H9 (cell line): ENCODE data around the gene CDKAL1. TPM values are rescaled to one million over a fixed set of nuclear protein-coding genes. Genes with fewer than 3 reads are reported as not detected.

Source experiments
- DNase-seq: peaks from one replicate; pipeline ENCODE4 v3.0.0-alpha.2; 2017
- H2AFZ ChIP-seq: one replicate; pipeline ENCODE4 v1.6.1; 2013; ENCODE audit warnings: mild to moderate bottlenecking, low read length, control low read depth, moderate library complexity
- H2AK5ac ChIP-seq: 2 replicates; pipeline ENCODE4 v1.6.1; 2013; ENCODE audit warnings: low read length, control low read depth, mixed read lengths; ENCODE audit not compliant: insufficient read length
- H2BK120ac ChIP-seq: one replicate; pipeline ENCODE4 v1.6.1; 2013; ENCODE audit warnings: low read depth, mild to moderate bottlenecking, low read length, control low read depth, inconsistent platforms; ENCODE audit not compliant: poor library complexity, severe bottlenecking
- H2BK12ac ChIP-seq: 2 replicates; pipeline ENCODE4 v1.6.1; 2013; ENCODE audit warnings: low read length, control low read depth, mixed read lengths, low read depth; ENCODE audit not compliant: insufficient read length
- H2BK15ac ChIP-seq: 2 replicates; pipeline ENCODE4 v1.6.1; 2013; ENCODE audit warnings: low read depth, low read length, control low read depth
- H2BK20ac ChIP-seq: one replicate; pipeline ENCODE4 v1.6.1; 2013; ENCODE audit warnings: low read depth, mild to moderate bottlenecking, low read length, control low read depth, inconsistent platforms; ENCODE audit not compliant: poor library complexity, severe bottlenecking
- H2BK5ac ChIP-seq: 2 replicates; pipeline ENCODE4 v1.6.1; 2013; ENCODE audit warnings: low read length, control low read depth, mixed read lengths; ENCODE audit not compliant: insufficient read length
- H3K14ac ChIP-seq: 2 replicates; pipeline ENCODE4 v1.6.1; 2013; ENCODE audit warnings: low read length, control low read depth; ENCODE audit not compliant: insufficient read depth
- H3K18ac ChIP-seq: 2 replicates; pipeline ENCODE4 v1.6.1; 2013; ENCODE audit warnings: low read depth, mild to moderate bottlenecking, mixed read lengths, low read length, control low read depth; ENCODE audit not compliant: insufficient read length
- H3K23ac ChIP-seq: 2 replicates; pipeline ENCODE4 v1.6.1; 2013; ENCODE audit warnings: low read length, control low read depth, mixed read lengths, low read depth; ENCODE audit not compliant: insufficient read length
- H3K23me2 ChIP-seq: 2 replicates; pipeline ENCODE4 v1.6.1; 2013; ENCODE audit warnings: low read depth, mild to moderate bottlenecking, mixed read lengths, low read length, control low read depth; ENCODE audit not compliant: insufficient read length, poor library complexity, severe bottlenecking
- H3K27ac ChIP-seq: 2 replicates; pipeline ENCODE4 v1.5.1; 2013; ENCODE audit warnings: low read length, control low read depth, mixed read lengths, low read depth; ENCODE audit not compliant: insufficient read length
- H3K27me3 ChIP-seq: 2 replicates; pipeline ENCODE4 v1.6.1; 2013; ENCODE audit warnings: low read length, control low read depth, inconsistent platforms; ENCODE audit not compliant: insufficient read depth
- H3K4ac ChIP-seq: 2 replicates; pipeline ENCODE4 v1.6.1; 2013; ENCODE audit warnings: low read depth, mild to moderate bottlenecking, control low read depth, inconsistent platforms, low read length, moderate library complexity
- H3K4me1 ChIP-seq: 2 replicates; pipeline ENCODE4 v1.6.1; 2013; ENCODE audit warnings: low read length, control low read depth, inconsistent platforms; ENCODE audit not compliant: insufficient read depth
- H3K4me2 ChIP-seq: 2 replicates; pipeline ENCODE4 v1.6.1; 2013; ENCODE audit warnings: low read length, control low read depth, mixed read lengths; ENCODE audit not compliant: insufficient read length, insufficient read depth
- H3K56ac ChIP-seq: 2 replicates; pipeline ENCODE4 v1.6.1; 2013; ENCODE audit warnings: low read depth, mild to moderate bottlenecking, mixed read lengths, low read length, control low read depth; ENCODE audit not compliant: insufficient read length
- H3K79me1 ChIP-seq: 2 replicates; pipeline ENCODE4 v1.6.1; 2013; ENCODE audit warnings: low read depth, mild to moderate bottlenecking, moderate library complexity, low read length, control low read depth, inconsistent platforms; ENCODE audit not compliant: insufficient read depth, poor library complexity, severe bottlenecking
- H3K79me2 ChIP-seq: 2 replicates; pipeline ENCODE4 v1.6.1; 2013; ENCODE audit warnings: low read length, control low read depth, inconsistent platforms; ENCODE audit not compliant: insufficient read depth
- H3K9ac ChIP-seq: 2 replicates; pipeline ENCODE4 v1.6.1; 2013; ENCODE audit warnings: low read length, control low read depth, mixed read lengths; ENCODE audit not compliant: insufficient read length; ENCODE audit errors: extremely low read depth
- H3K9me3 ChIP-seq: one replicate; pipeline ENCODE4 v1.6.1; 2013; ENCODE audit warnings: low read depth, low read length, inconsistent platforms; ENCODE audit not compliant: control insufficient read depth
- H3T11ph ChIP-seq: one replicate; pipeline ENCODE4 v1.6.1; 2013; ENCODE audit warnings: mild to moderate bottlenecking, low read length, control low read depth, inconsistent platforms
- H4K20me1 ChIP-seq: one replicate; pipeline ENCODE4 v1.6.1; 2013; ENCODE audit not compliant: control insufficient read depth, insufficient read length, insufficient read depth
- H4K5ac ChIP-seq: 2 replicates; pipeline ENCODE4 v1.6.1; 2013; ENCODE audit warnings: low read depth, mild to moderate bottlenecking, mixed read lengths, low read length, control low read depth; ENCODE audit not compliant: insufficient read length
- H4K8ac ChIP-seq: replicated peaks from 2 replicates; pipeline ENCODE4 v1.6.1; 2013; ENCODE audit warnings: low read length, control low read depth, mixed read lengths, low read depth; ENCODE audit not compliant: insufficient read length
- H4K91ac ChIP-seq: 2 replicates; pipeline ENCODE4 v1.6.1; 2013; ENCODE audit warnings: low read depth, mild to moderate bottlenecking, moderate library complexity, mixed read lengths, low read length, control low read depth; ENCODE audit not compliant: insufficient read length
- H3K27ac Mint-ChIP-seq, 3 experiments: 2 replicates in 2 of 3; 3 replicates in 1 of 3; pipeline ENCODE4 v1.8.0; 2020 to 2021; ENCODE audit warnings: mixed read lengths in 3 of 3, mild to moderate bottlenecking in 1 of 3, moderate library complexity in 1 of 3
- H3K27me3 Mint-ChIP-seq: 2 replicates; pipeline ENCODE4 v1.8.0; 2021; ENCODE audit warnings: low read depth, mild to moderate bottlenecking, moderate library complexity, mixed read lengths
- H3K36me3 Mint-ChIP-seq, 3 experiments: 2 replicates in 2 of 3; 3 replicates in 1 of 3; pipeline ENCODE4 v1.8.0; 2020 to 2021; ENCODE audit warnings: low read depth in 3 of 3, mixed read lengths in 3 of 3; ENCODE audit not compliant: insufficient read depth in 1 of 3
- H3K4me1 Mint-ChIP-seq, 2 experiments: 2 replicates each; pipeline ENCODE4 v1.8.0; 2020; ENCODE audit warnings: mixed read lengths in 2 of 2
- H3K4me3 Mint-ChIP-seq, 2 experiments: 2 replicates in 1 of 2; 3 replicates in 1 of 2; pipeline ENCODE4 v1.8.0; 2020 to 2021; ENCODE audit warnings: mild to moderate bottlenecking in 2 of 2, mixed read lengths in 2 of 2, moderate library complexity in 1 of 2
- H3K9me3 Mint-ChIP-seq, 2 experiments: 2 replicates in 1 of 2; 3 replicates in 1 of 2; pipeline ENCODE4 v1.8.0; 2020; ENCODE audit warnings: mild to moderate bottlenecking in 2 of 2, mixed read lengths in 2 of 2, moderate library complexity in 1 of 2
- CTCF ChIP-seq: fragments of 200-600 bp; sonication (generic); conservative IDR thresholded peaks from 3 replicates; pipeline ENCODE4 v1.8.0; 2021; ENCODE audit warnings: antibody characterized with exemption, mild to moderate bottlenecking
- total RNA-seq: library from RNA; stranded (reverse); gene quantifications from 2 replicates; pipeline ENCODE4 v1.2.1, GENCODE V29; 2021

The CDKAL1 gene
- total RNA-seq, 1 experiment from 2014 or later, result 23.0 TPM

GRCh38 chr6:20574355-20574754, 40.1 kb downstream of the CDKAL1 start:
- no peak overlapping the region for H3K27ac ChIP-seq
- H3K4me1 Mint-ChIP-seq, result peaks cover 15 to 21% of the 10 kb centered on the region in 2 experiments
- no peak for TF ChIP-seq CTCF

More at GRCh38 chr6:20574355-20574754, 40.1 kb downstream of the CDKAL1 start:
- Histone ChIP-seq H3K4ac (no peak overlapping the region), H4K91ac (no peak overlapping the region), H2AK5ac (no peak overlapping the region), H3K9me3 (no peaks in the 10 kb centered on the region), H2BK12ac (no peak overlapping the region), H4K20me1 (no peaks in the 10 kb centered on the region), H2BK15ac (no peak overlapping the region), H3K23ac (no peak overlapping the region), H2AFZ (no peak overlapping the region), H4K8ac (no peak overlapping the region), H3K27me3 (no peaks in the 10 kb centered on the region), H3K14ac (no peak overlapping the region), H3K79me2 (no peaks in the 10 kb centered on the region), H2BK120ac (no peak overlapping the region), H3K18ac (no peak overlapping the region), H2BK5ac (no peak overlapping the region), H3T11ph (no peak overlapping the region), H3K23me2 (no peaks in the 10 kb centered on the region), H3K56ac (no peak overlapping the region), H3K4me1 (peaks cover under 1% of the 10 kb centered on the region; the same call in 1 of the 2 replicates), H3K79me1 (no peaks in the 10 kb centered on the region), H2BK20ac (no peak overlapping the region), H3K9ac (no peak overlapping the region), H4K5ac (no peak overlapping the region), H3K4me2 (no peak overlapping the region)
- Mint-ChIP-seq H3K4me3 (no peak overlapping the region), H3K9me3 (no peaks in the 10 kb centered on the region), H3K36me3 (peaks cover 0 to 3% (median 0%) of the 10 kb centered on the region in 3 experiments; a peak in 1 of 7 replicates), H3K27me3 (no peaks in the 10 kb centered on the region), H3K27ac (no peak overlapping the region)
- no peak for DNase-seq
